HepG2 (cell line): ENCODE results near the gene DCAF8. TPM values are rescaled to one million over a fixed set of nuclear protein-coding genes. Genes with fewer than 3 reads are reported as not detected.
A peak's percentile ranks its signal among the peaks of the same experiment; 100 is the strongest.

ENCODE experiments used
- ATAC-seq: fragments of 200-7000 bp; cut with Tn5 transposase; 3 replicates; pipeline ENCODE4 v1.9.1; 2020; ENCODE audit warnings: mild to moderate bottlenecking, moderate library complexity
- BruUV-seq: library from RNA; stranded (reverse); fragments of 400-500 nt; replicated peaks from 2 replicates; lab custom pipeline; 2021; lab: Mats Ljungman, UMichigan
- CTCF ChIA-PET: fragments of 300-600 bp; formaldehyde crosslinking; extraction: SDS; loops from one replicate; lab custom pipeline; 2021; ENCODE audit warnings: low total read pairs, inconsistent platforms, low intra/inter-chr PET ratio; lab: Yijun Ruan, JAX
- POLR2A ChIA-PET: fragments of 350-600 bp; sonication (Branson Sonifier 250); formaldehyde crosslinking; loops from one replicate; lab custom pipeline; 2020; ENCODE audit warnings: antibody characterized with exemption, inconsistent platforms; lab: Yijun Ruan, JAX
- DNase-seq: peaks from one replicate; pipeline ENCODE4 v3.0.0-alpha.2; 2015; ENCODE audit warnings: low spot score
- FAIRE-seq: peaks from 3 replicates; lab custom pipeline; 2011; peaks lifted over from hg19 to GRCh38; lab: Jason Lieb, UNC
- H2AFZ ChIP-seq: one replicate; pipeline ENCODE4 v1.6.1; 2011; ENCODE audit warnings: low read length, inconsistent platforms
- H3K27ac ChIP-seq: fragments of 300-600 bp; 3 replicates; pipeline ENCODE4 v1.8.0; 2011; ENCODE audit warnings: mixed run types, mild to moderate bottlenecking, mixed read lengths, low read length, inconsistent platforms; ENCODE audit not compliant: insufficient read depth; ENCODE audit errors: extremely low read length
- H3K27me3 ChIP-seq, 2 experiments: fragments of 200-600 bp in 1 of 2; 2 replicates in 1 of 2; 3 replicates in 1 of 2; pipeline versions ENCODE4 v1.6.0 to v1.8.0; 2011; ENCODE audit warnings: low read length in 2 of 2, mild to moderate bottlenecking in 2 of 2, moderate library complexity in 2 of 2, inconsistent platforms in 1 of 2; ENCODE audit not compliant: insufficient read depth in 2 of 2, control insufficient read depth in 1 of 2
- H3K36me3 ChIP-seq, 2 experiments: fragments of 200-600 bp in 1 of 2; replicated peaks in 1 of 2; 2 replicates in 1 of 2; 3 replicates in 1 of 2; pipeline versions ENCODE4 v1.5.1 to v1.8.0; 2011; ENCODE audit warnings: low read length in 2 of 2, inconsistent platforms in 1 of 2; ENCODE audit not compliant: insufficient read depth in 2 of 2, control insufficient read depth in 1 of 2
- H3K4me1 ChIP-seq: 2 replicates; pipeline ENCODE4 v1.5.1; 2012; ENCODE audit warnings: low read length, inconsistent platforms; ENCODE audit not compliant: insufficient read depth
- H3K4me2 ChIP-seq: 2 replicates; pipeline ENCODE4 v1.6.0; 2011; ENCODE audit warnings: low read depth, low read length, inconsistent platforms
- H3K4me3 ChIP-seq, 3 experiments: fragments of 200-600 bp in 1 of 3; sonication (generic), shearing (Covaris generic) in 1 of 3; replicated peaks in 1 of 3; 2 replicates each; pipeline ENCODE4 v1.5.1; 2011 to 2016; ENCODE audit warnings: low read length in 3 of 3, inconsistent platforms in 2 of 3, low read depth in 2 of 3, mild to moderate bottlenecking in 2 of 3, control low read depth in 1 of 3, mixed read lengths in 1 of 3; ENCODE audit not compliant: insufficient read depth in 1 of 3
- H3K79me2 ChIP-seq: one replicate; pipeline ENCODE4 v1.6.1; 2011; ENCODE audit warnings: low read length, inconsistent platforms; ENCODE audit not compliant: insufficient read depth
- H3K9ac ChIP-seq: 2 replicates; pipeline ENCODE4 v1.6.0; 2011; ENCODE audit warnings: mild to moderate bottlenecking, low read depth, low read length, inconsistent platforms; ENCODE audit not compliant: insufficient read depth
- H3K9me3 ChIP-seq: 2 replicates; pipeline ENCODE4 v1.5.1; 2012; ENCODE audit warnings: mild to moderate bottlenecking, low read length
- H4K20me1 ChIP-seq: 2 replicates; pipeline ENCODE4 v1.6.0; 2011; ENCODE audit warnings: inconsistent platforms, mild to moderate bottlenecking, low read length, moderate library complexity; ENCODE audit not compliant: insufficient read depth
- BHLHE40 ChIP-seq: IDR thresholded peaks from 2 replicates; pipeline ENCODE4 v1.6.1; 2011; ENCODE audit warnings: low read length, improper control_type of control experiment
- WGBS: methylation state at CpG from one replicate; pipeline ENCODE4 v1.1.6; 2017; ENCODE audit warnings: low lambda C conversion rate; 5-methylcytosine and 5-hydroxymethylcytosine counted together
- in situ Hi-C: cut with HindIII; loops from 2 replicates; pipeline ENCODE4 v1.10.0; 2017; ENCODE audit warnings: low pct_unique_long_range_greater_than_20kb; ENCODE audit not compliant: extremely low pct_ligation_motif_present
- intact Hi-C: fragments of 100-400 bp; cut with micrococcal nuclease; formaldehyde crosslinking; loops from one replicate; pipeline ENCODE4 v1.10.0; 2022; ENCODE audit not compliant: unreplicated experiment
- polyA plus RNA-seq, 8 experiments: library from polyadenylated mRNA; depleted of rRNA in 3 of 8; stranded (reverse) in 7 of 8; unstranded in 1 of 8; fragments of >200 nt; fragmentation: Illumina TruSeq in 4 of 8; extraction: Trizol in 4 of 8; gene quantifications; 2 replicates each; pipeline versions ENCODE4 v1.2.1 to v1.2.3, GENCODE V29; 2011 to 2016; ENCODE audit warnings: low read depth in 4 of 8, missing spikeins in 1 of 8, mixed read lengths in 1 of 8; ENCODE audit not compliant: insufficient read depth in 1 of 8
- total RNA-seq, 5 experiments: library from RNA; depleted of rRNA; stranded (reverse); fragments of >200 nt; fragmentation: Illumina TruSeq; extraction: Trizol; gene quantifications; 2 replicates each; pipeline ENCODE4 v1.2.3, GENCODE V29; 2016; ENCODE audit warnings: low read depth in 1 of 5
- TF ChIP-seq, protein P1 (sequence below): sonication (generic); formaldehyde crosslinking; IDR thresholded peaks from 2 replicates; pipeline ENCODE4 v1.4.0; 2020; ENCODE audit warnings: low read depth, missing genetic modification reagents
- TF ChIP-seq, protein P2 (sequence below): sonication (generic); formaldehyde crosslinking; IDR thresholded peaks from 2 replicates; pipeline ENCODE4 v1.4.0; 2020; ENCODE audit warnings: mild to moderate bottlenecking, missing genetic modification reagents

The DCAF8 gene
- total and polyA plus RNA-seq, 2 of the 13 experiments (the other 11 are each of a cell fraction or from before 2014, with no cell fraction given) = 73.4 to 79.8 TPM

DNA sequence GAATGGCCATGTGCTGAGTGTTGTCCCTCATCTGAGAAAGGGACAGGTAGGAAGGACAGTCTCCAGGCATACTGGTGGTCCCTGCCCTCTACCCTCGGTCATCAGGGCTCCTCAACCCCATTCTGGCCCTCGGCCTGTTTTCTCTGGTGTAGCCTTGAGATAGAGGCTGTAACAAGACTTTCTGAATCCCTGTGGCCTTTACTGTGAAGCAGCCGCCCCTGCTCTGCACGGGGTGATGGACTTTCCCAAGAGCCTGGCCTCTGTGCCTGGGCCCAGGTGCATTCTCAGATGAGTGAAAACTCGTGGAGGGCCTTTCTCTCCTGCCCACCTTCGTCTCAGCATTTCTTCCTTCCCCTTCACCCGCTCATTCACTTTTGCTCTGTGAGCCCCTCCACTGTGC is 74.9 kb downstream of the DCAF8 start:
- H3K4me2 ChIP-seq = peak overlapping the region; percentile 19; the same call in 1 of the 2 replicates
- TF ChIP-seq BHLHE40 = peak; percentile 29; the same call in 1 of the 2 replicates
- TF ChIP-seq, protein P1, sequence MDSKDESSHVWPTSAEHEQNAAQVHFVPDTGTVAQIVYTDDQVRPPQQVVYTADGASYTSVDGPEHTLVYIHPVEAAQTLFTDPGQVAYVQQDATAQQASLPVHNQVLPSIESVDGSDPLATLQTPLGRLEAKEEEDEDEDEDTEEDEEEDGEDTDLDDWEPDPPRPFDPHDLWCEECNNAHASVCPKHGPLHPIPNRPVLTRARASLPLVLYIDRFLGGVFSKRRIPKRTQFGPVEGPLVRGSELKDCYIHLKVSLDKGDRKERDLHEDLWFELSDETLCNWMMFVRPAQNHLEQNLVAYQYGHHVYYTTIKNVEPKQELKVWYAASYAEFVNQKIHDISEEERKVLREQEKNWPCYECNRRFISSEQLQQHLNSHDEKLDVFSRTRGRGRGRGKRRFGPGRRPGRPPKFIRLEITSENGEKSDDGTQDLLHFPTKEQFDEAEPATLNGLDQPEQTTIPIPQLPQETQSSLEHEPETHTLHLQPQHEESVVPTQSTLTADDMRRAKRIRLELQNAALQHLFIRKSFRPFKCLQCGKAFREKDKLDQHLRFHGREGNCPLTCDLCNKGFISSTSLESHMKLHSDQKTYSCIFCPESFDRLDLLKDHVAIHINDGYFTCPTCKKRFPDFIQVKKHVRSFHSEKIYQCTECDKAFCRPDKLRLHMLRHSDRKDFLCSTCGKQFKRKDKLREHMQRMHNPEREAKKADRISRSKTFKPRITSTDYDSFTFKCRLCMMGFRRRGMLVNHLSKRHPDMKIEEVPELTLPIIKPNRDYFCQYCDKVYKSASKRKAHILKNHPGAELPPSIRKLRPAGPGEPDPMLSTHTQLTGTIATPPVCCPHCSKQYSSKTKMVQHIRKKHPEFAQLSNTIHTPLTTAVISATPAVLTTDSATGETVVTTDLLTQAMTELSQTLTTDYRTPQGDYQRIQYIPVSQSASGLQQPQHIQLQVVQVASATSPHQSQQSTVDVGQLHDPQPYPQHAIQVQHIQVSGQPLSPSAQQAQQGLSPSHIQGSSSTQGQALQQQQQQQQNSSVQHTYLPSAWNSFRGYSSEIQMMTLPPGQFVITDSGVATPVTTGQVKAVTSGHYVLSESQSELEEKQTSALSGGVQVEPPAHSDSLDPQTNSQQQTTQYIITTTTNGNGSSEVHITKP (CRISPR knock-in tag) = peak; percentile 92
- TF ChIP-seq, protein P2, sequence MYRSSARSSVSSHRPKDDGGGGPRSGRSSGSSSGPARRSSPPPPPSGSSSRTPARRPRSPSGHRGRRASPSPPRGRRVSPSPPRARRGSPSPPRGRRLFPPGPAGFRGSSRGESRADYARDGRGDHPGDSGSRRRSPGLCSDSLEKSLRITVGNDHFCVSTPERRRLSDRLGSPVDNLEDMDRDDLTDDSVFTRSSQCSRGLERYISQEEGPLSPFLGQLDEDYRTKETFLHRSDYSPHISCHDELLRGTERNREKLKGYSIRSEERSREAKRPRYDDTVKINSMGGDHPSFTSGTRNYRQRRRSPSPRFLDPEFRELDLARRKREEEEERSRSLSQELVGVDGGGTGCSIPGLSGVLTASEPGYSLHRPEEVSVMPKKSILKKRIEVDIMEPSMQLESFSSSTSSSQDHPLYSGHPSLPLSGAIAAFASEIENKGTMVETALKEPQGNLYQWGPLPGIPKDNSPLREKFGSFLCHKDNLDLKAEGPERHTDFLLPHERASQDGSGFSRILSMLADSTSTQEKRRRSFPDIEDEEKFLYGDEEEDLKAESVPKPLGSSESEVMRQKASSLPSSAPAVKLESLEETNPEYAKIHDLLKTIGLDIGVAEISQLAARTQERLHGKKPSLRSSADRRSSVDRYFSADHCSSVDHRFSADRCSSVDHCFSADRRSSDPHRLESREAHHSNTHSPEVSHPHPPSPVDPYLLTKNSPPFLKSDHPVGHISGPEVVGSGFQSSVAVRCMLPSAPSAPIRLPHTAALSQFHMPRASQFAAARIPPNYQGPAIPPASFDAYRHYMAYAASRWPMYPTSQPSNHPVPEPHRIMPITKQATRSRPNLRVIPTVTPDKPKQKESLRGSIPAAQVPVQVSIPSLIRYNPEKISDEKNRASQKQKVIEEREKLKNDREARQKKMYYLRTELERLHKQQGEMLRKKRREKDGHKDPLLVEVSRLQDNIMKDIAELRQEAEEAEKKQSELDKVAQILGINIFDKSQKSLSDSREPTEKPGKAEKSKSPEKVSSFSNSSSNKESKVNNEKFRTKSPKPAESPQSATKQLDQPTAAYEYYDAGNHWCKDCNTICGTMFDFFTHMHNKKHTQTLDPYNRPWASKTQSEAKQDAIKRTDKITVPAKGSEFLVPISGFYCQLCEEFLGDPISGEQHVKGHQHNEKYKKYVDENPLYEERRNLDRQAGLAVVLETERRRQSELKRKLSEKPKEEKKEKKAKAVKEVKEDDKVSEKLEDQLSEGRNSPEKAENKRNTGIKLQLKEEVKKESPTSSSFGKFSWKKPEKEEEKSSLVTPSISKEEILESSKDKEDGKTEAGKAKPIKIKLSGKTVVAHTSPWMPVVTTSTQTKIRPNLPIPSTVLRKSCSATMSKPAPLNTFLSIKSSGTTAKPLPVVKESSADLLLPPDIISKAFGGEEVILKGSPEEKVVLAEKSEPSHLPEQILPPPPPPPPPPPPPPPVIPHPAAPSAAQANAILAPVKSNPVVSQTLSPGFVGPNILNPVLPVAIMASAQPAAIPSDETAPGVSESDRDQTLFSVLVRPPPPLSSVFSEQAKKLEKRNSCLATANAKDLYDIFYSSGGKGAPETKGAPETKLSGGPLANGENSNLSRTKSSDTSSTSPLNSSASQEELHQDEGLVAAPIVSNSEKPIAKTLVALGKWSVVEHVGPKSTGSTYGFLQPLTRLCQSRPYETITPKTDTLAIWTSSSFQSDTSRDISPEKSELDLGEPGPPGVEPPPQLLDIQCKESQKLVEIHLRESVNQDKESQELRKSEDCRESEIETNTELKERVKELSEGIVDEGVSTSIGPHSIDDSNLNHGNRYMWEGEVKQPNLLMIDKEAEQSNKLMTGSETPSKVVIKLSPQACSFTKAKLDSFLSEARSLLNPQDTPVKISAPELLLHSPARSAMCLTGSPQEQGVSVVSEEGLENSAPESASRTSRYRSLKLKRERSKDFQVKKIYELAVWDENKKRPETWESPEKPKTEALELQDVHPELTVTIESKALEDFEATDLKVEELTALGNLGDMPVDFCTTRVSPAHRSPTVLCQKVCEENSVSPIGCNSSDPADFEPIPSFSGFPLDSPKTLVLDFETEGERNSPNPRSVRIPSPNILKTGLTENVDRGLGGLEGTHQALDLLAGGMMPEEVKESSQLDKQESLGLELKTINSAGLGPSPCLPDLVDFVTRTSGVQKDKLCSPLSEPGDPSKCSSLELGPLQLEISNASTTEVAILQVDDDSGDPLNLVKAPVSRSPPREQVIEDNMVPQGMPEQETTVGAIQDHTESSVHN = no peak
- TF ChIP-seq, all 625 proteins: peak for 2
- Histone ChIP-seq H3K27ac (no peak overlapping the region), H3K27me3 (peaks cover 1 to 24% of the 10 kb centered on the region in 2 experiments; a peak in 3 of 5 replicates), H3K4me1 (peaks cover 13% of the 10 kb centered on the region), H3K9ac (no peak overlapping the region), H3K79me2 (no peaks in the 10 kb centered on the region), H3K9me3 (no peaks in the 10 kb centered on the region), H3K4me3 (peak overlapping the region in 1 of 3 experiments; percentile 8; a peak in 1 of 6 replicates), H4K20me1 (no peaks in the 10 kb centered on the region), H2AFZ (no peak overlapping the region), H3K36me3 (no peaks in the 10 kb centered on the region)
- 21% methylated on average over 6 of the region's 7 CpGs for WGBS
- FAIRE-seq = no peak
- CTCF ChIA-PET = no interaction called here
- intact Hi-C loops = no loop called here
- POLR2A ChIA-PET = no interaction called here
- ATAC-seq = peak; percentile 51
- BruUV-seq = no TSS peak
- in situ Hi-C loops = no loop called here
- no peak for DNase-seq
